B cell (primary cell): ENCODE data around the gene ZNF592. TPM values are rescaled to one million over a fixed set of nuclear protein-coding genes. Genes with fewer than 3 reads are reported as not detected.

ENCODE experiments used
- ATAC-seq: fragments of 200-7000 bp; cut with Tn5 transposase; one replicate; pipeline ENCODE4 v1.10.0; 2021; ENCODE audit warnings: low read depth, mild to moderate bottlenecking, moderate number of reproducible peaks, moderate library complexity
- CTCF ChIA-PET: fragments of 350-600 bp; sonication (Branson Sonifier 250); formaldehyde crosslinking; loops from one replicate; lab custom pipeline; 2021; ENCODE audit warnings: antibody characterized with exemption, inconsistent platforms; lab: Charles Lee
- POLR2A ChIA-PET: fragments of 350-600 bp; sonication (Branson Sonifier 250); formaldehyde crosslinking; loops from one replicate; lab custom pipeline; 2021; ENCODE audit warnings: antibody characterized with exemption; lab: Charles Lee
- DNase-seq: peaks from one replicate; pipeline ENCODE4 v3.0.0; 2013
- H2AFZ ChIP-seq: 2 replicates; pipeline ENCODE4 v1.6.1; 2012; ENCODE audit warnings: mild to moderate bottlenecking, low read depth, low read length; ENCODE audit not compliant: insufficient read depth, poor library complexity, severe bottlenecking
- H3K27ac ChIP-seq, 2 donors: 1 replicate in 1 of 2; 2 replicates in 1 of 2; pipeline ENCODE4 v1.5.1; 2012 to 2013; ENCODE audit warnings: low read length in 2 of 2, mild to moderate bottlenecking in 2 of 2, moderate library complexity in 1 of 2
- H3K27me3 ChIP-seq, 4 experiments: fragments of 200-600 bp in 1 of 4; sonication (generic) in 1 of 4; replicated peaks in 1 of 4; 1 replicate in 2 of 4; 2 replicates in 2 of 4; pipeline versions ENCODE4 v1.6.1 to v1.7.0; 2013 to 2016; ENCODE audit warnings: low read length in 3 of 4, mild to moderate bottlenecking in 2 of 4, mixed read lengths in 1 of 4, moderate library complexity in 1 of 4; ENCODE audit not compliant: insufficient read depth in 4 of 4, control insufficient read depth in 3 of 4; ENCODE audit errors: control extremely low read depth in 1 of 4
- H3K36me3 ChIP-seq, 2 experiments: replicated peaks in 1 of 2; 1 replicate in 1 of 2; 2 replicates in 1 of 2; pipeline versions ENCODE4 v1.6.1 to v1.7.1; 2013; ENCODE audit warnings: low read length in 1 of 2; ENCODE audit not compliant: insufficient read depth in 2 of 2, control insufficient read depth in 1 of 2; ENCODE audit errors: control extremely low read depth in 1 of 2, extremely low read depth in 1 of 2
- H3K4me1 ChIP-seq, 2 donors: fragments of 200-600 bp in 1 of 2; sonication (generic) in 1 of 2; 1 replicate in 1 of 2; 2 replicates in 1 of 2; pipeline versions ENCODE4 v1.5.1 to v1.6.1; 2013 to 2017; ENCODE audit warnings: low read length in 2 of 2; ENCODE audit not compliant: control insufficient read depth in 2 of 2, insufficient read depth in 2 of 2
- H3K4me2 ChIP-seq: replicated peaks from 2 replicates; pipeline ENCODE3; 2012; ENCODE audit warnings: mild to moderate bottlenecking, low read depth, low read length; ENCODE audit not compliant: poor library complexity, severe bottlenecking
- H3K4me3 ChIP-seq, 5 experiments: fragments of 200-600 bp in 1 of 5; sonication (generic) in 1 of 5; 1 replicate in 3 of 5; 2 replicates in 2 of 5; pipeline versions ENCODE4 v1.5.1 to v1.7.0; 2011 to 2016; ENCODE audit warnings: low read length in 4 of 5, mild to moderate bottlenecking in 4 of 5, low read depth in 2 of 5, control low read depth in 1 of 5, moderate library complexity in 1 of 5; ENCODE audit not compliant: insufficient read depth in 1 of 5; ENCODE audit errors: control extremely low read depth in 1 of 5, extremely low read depth in 1 of 5
- H3K79me2 ChIP-seq: fragments of 200-600 bp; sonication (generic); one replicate; pipeline ENCODE4 v1.6.0; 2016; ENCODE audit warnings: low read length; ENCODE audit not compliant: control insufficient read depth, insufficient read depth
- H3K9ac ChIP-seq: fragments of 200-600 bp; sonication (generic); 2 replicates; pipeline ENCODE4 v1.6.1; 2017; ENCODE audit warnings: mild to moderate bottlenecking, low read length, moderate library complexity
- H3K9me3 ChIP-seq, 3 donors: one replicate each; pipeline versions ENCODE4 v1.6.1 to v1.7.1; 2013; ENCODE audit warnings: low read length in 2 of 3; ENCODE audit not compliant: control insufficient read depth in 2 of 3, insufficient read depth in 1 of 3; ENCODE audit errors: control extremely low read depth in 1 of 3
- H4K20me1 ChIP-seq: 2 replicates; pipeline ENCODE4 v1.6.0; 2012; ENCODE audit warnings: mild to moderate bottlenecking, low read length; ENCODE audit not compliant: insufficient read depth, control insufficient read depth, poor library complexity, severe bottlenecking
- H3K27ac Mint-ChIP-seq: one replicate; pipeline ENCODE4 v1.8.0; 2021; ENCODE audit warnings: mixed read lengths
- H3K27me3 Mint-ChIP-seq: one replicate; pipeline ENCODE4 v1.8.0; 2021; ENCODE audit warnings: mixed read lengths
- H3K4me1 Mint-ChIP-seq: one replicate; pipeline ENCODE4 v1.8.0; 2021; ENCODE audit warnings: mixed read lengths
- H3K4me3 Mint-ChIP-seq: one replicate; pipeline ENCODE4 v1.8.0; 2021; ENCODE audit warnings: mixed read lengths
- H3K9me3 Mint-ChIP-seq: one replicate; pipeline ENCODE4 v1.8.0; 2022; ENCODE audit warnings: mixed read lengths; ENCODE audit not compliant: insufficient read depth
- CTCF ChIP-seq: fragments of 200-600 bp; IDR thresholded peaks from one replicate; pipeline ENCODE4 v1.8.0; 2022; ENCODE audit warnings: antibody characterized with exemption, mild to moderate bottlenecking
- EZH2 ChIP-seq: IDR thresholded peaks from 2 replicates; pipeline ENCODE4 v1.6.1; 2012; ENCODE audit warnings: borderline replicate concordance, low read depth, mild to moderate bottlenecking, moderate library complexity, low read length; ENCODE audit not compliant: insufficient read depth, poor library complexity, severe bottlenecking
- WGBS: methylation state at CpG from one replicate; pipeline ENCODE4 v1.1.5; 2013; ENCODE audit warnings: missing lambda C conversion rate; ENCODE audit not compliant: insufficient coverage; 5-methylcytosine and 5-hydroxymethylcytosine counted together
- intact Hi-C: fragments of 100-400 bp; cut with micrococcal nuclease; formaldehyde crosslinking; loops from one replicate; pipeline ENCODE4 v1.10.0; 2022
- polyA plus RNA-seq: library from polyadenylated mRNA; depleted of rRNA; stranded (reverse); fragments of >200 nt; gene quantifications from 2 replicates; pipeline ENCODE4 v1.2.3, GENCODE V29; 2012
- total RNA-seq, 2 donors: library from RNA; stranded (reverse); fragments of 120-200 nt in 1 of 2; gene quantifications; 1 replicate in 1 of 2; 2 replicates in 1 of 2; pipeline versions ENCODE4 v1.2.3 to v1.2.4, GENCODE V29; 2013 to 2022

Gene ZNF592
- total and polyA plus RNA-seq, 2 donors (not counting 1 experiment from before 2014, with no cell fraction given): 35.8 to 64.4 TPM

- H3K27me3 Mint-ChIP-seq: peaks cover 12% of the 10 kb centered on the region
- DNase-seq (no peak), ATAC-seq (no peak)
- Histone ChIP-seq H3K9ac (no peak overlapping the region), H3K9me3 (no peaks in the 10 kb centered on the region), H3K79me2 (no peaks in the 10 kb centered on the region), H3K27ac (no peak overlapping the region), H3K36me3 (no peaks in the 10 kb centered on the region), H3K4me2 (no peak overlapping the region), H3K4me1 (peaks cover 3 to 4% of the 10 kb centered on the region in 2 donors), H3K4me3 (no peak overlapping the region), H3K27me3 (peaks cover 0 to 13% (median 6%) of the 10 kb centered on the region in 4 experiments), H4K20me1 (no peaks in the 10 kb centered on the region), H2AFZ (no peak overlapping the region)
- ChIA-PET CTCF (interaction anchor here (0.7 kb wide), 1 partner anchor 104 kb away, joined by 5 read pairs; no protein-coding TSS in a partner anchor), POLR2A (interaction anchor here (0.6 kb wide), 1 partner anchor 193 kb away, joined by 3 read pairs; no protein-coding TSS in a partner anchor)
- peaks cover 3% of the 10 kb centered on the region for H3K4me1 Mint-ChIP-seq
- H3K9me3 Mint-ChIP-seq: no peaks in the 10 kb centered on the region
- WGBS: 100% methylated on average over 2 of the region's 2 CpGs
- intact Hi-C loops: no loop called here
- no peak overlapping the region for H3K27ac Mint-ChIP-seq
- no peak for TF ChIP-seq EZH2
- no peak for TF ChIP-seq CTCF
- H3K4me3 Mint-ChIP-seq: no peak overlapping the region
These were observed 64.5 kb downstream of the ZNF592 start for GRCh38 chr15:84812842-84813241.

GRCh38 chr15:84813435-84813834 is 65.0 kb downstream of the ZNF592 start:
- H3K27ac ChIP-seq: no peak overlapping the region
- ATAC-seq: no peak
- no peaks in the 10 kb centered on the region for H4K20me1 ChIP-seq
- H2AFZ ChIP-seq: no peak overlapping the region
- ChIA-PET POLR2A (no interaction called here), CTCF (no interaction called here)
- no peak for TF ChIP-seq CTCF
- intact Hi-C loops: no loop called here
- DNase-seq: no peak
- Mint-ChIP-seq H3K9me3 (no peaks in the 10 kb centered on the region), H3K4me1 (peaks cover 5% of the 10 kb centered on the region), H3K27ac (no peak overlapping the region), H3K27me3 (peaks cover 16% of the 10 kb centered on the region), H3K4me3 (no peak overlapping the region)
- H3K4me1 ChIP-seq: peaks cover 3 to 4% of the 10 kb centered on the region in 2 donors
- H3K9ac ChIP-seq: no peak overlapping the region
- H3K27me3 ChIP-seq: peaks cover 0 to 18% (median 9%) of the 10 kb centered on the region in 4 experiments
- H3K79me2 ChIP-seq: no peaks in the 10 kb centered on the region
- H3K4me3 ChIP-seq: no peak overlapping the region
- no CpG with 5 or more reads among the region's 1 CpG for WGBS
- H3K4me2 ChIP-seq: no peak overlapping the region
- H3K9me3 ChIP-seq: no peaks in the 10 kb centered on the region
- no peaks in the 10 kb centered on the region for H3K36me3 ChIP-seq
